Smooth muscle cell (in vitro differentiated cells): ENCODE results near the gene TCF4. TPM values are rescaled to one million over a fixed set of nuclear protein-coding genes. Genes with fewer than 3 reads are reported as not detected.

Experiments used
- DNase-seq: peaks from one replicate; lab custom pipeline; 2025; ENCODE audit not compliant: unreplicated experiment; lab: John Stamatoyannopoulos, UW
- H2AFZ ChIP-seq: fragments of 200-600 bp; sonication (generic); 2 replicates; pipeline ENCODE4 v1.6.0; 2016; ENCODE audit warnings: antibody characterized with exemption, low read depth, mild to moderate bottlenecking
- H3F3A ChIP-seq: fragments of 200-600 bp; sonication (generic); 2 replicates; pipeline ENCODE4 v1.6.0; 2017; ENCODE audit warnings: antibody characterized with exemption, low read depth
- H3K27ac ChIP-seq: fragments of 200-600 bp; sonication (generic); 2 replicates; pipeline ENCODE4 v1.5.1; 2016; ENCODE audit warnings: low read depth, mild to moderate bottlenecking
- H3K27me3 ChIP-seq: fragments of 200-600 bp; sonication (generic); 2 replicates; pipeline ENCODE4 v1.6.1; 2016; ENCODE audit warnings: low read depth, mild to moderate bottlenecking
- H3K36me3 ChIP-seq: fragments of 200-600 bp; sonication (generic); 2 replicates; pipeline ENCODE4 v1.5.1; 2016; ENCODE audit warnings: low read depth
- H3K4me1 ChIP-seq: fragments of 200-600 bp; sonication (generic); 2 replicates; pipeline ENCODE4 v1.5.1; 2016; ENCODE audit warnings: low read depth
- H3K4me2 ChIP-seq: fragments of 200-600 bp; sonication (generic); 2 replicates; pipeline ENCODE4 v1.6.0; 2016; ENCODE audit warnings: mild to moderate bottlenecking
- H3K4me3 ChIP-seq: fragments of 200-600 bp; sonication (generic); 2 replicates; pipeline ENCODE4 v1.5.1; 2016; ENCODE audit warnings: mild to moderate bottlenecking
- H3K79me2 ChIP-seq: fragments of 200-600 bp; sonication (generic); 2 replicates; pipeline ENCODE4 v1.6.0; 2016; ENCODE audit warnings: low read depth, mild to moderate bottlenecking
- H3K9ac ChIP-seq: fragments of 200-600 bp; sonication (generic); 2 replicates; pipeline ENCODE4 v1.6.0; 2016; ENCODE audit warnings: low read depth
- H3K9me3 ChIP-seq: fragments of 200-600 bp; sonication (generic); replicated peaks from 2 replicates; pipeline ENCODE4 v1.5.1; 2016; ENCODE audit warnings: low read depth
- H4K20me1 ChIP-seq: fragments of 200-600 bp; sonication (generic); 2 replicates; pipeline ENCODE4 v1.6.0; 2016; ENCODE audit warnings: low read depth
- WGBS: methylation state at CpG from one replicate; pipeline ENCODE4 v1.1.7; 2016; ENCODE audit warnings: low lambda C conversion rate; 5-methylcytosine and 5-hydroxymethylcytosine counted together
- polyA plus RNA-seq: library from polyadenylated mRNA; unstranded; fragments of >200 nt; fragmentation: Nextera tagmentation; extraction: Ambion mirVana; gene quantifications from 2 replicates; pipeline ENCODE4 v1.2.1, GENCODE V29; 2016
- total RNA-seq: library from RNA; depleted of rRNA; stranded (reverse); fragments of >200 nt; gene quantifications from 2 replicates; pipeline ENCODE4 v1.2.3, GENCODE V29; 2014
- TF ChIP-seq, protein P1 (sequence below): fragments of 200-600 bp; sonication (generic); IDR thresholded peaks from 2 replicates; pipeline ENCODE4 v1.5.1; 2017; ENCODE audit warnings: borderline replicate concordance, mild to moderate bottlenecking, antibody characterized with exemption; ENCODE audit not compliant: insufficient read depth, poor library complexity, severe bottlenecking

The TCF4 gene
- total and polyA plus RNA-seq, 2 experiments from 2014 or later: 105 to 120 TPM

- Histone ChIP-seq H3K9me3 (no peaks in the 10 kb centered on the region), H3K9ac (no peak overlapping the region), H3K4me2 (peak overlapping the region; percentile 17), H3K4me3 (no peak overlapping the region), H3K36me3 (no peaks in the 10 kb centered on the region), H3F3A (peaks cover 14% of the 10 kb centered on the region), H2AFZ (no peak overlapping the region), H3K27ac (no peak overlapping the region), H3K4me1 (peaks cover 12% of the 10 kb centered on the region), H3K27me3 (no peaks in the 10 kb centered on the region), H4K20me1 (no peaks in the 10 kb centered on the region), H3K79me2 (no peaks in the 10 kb centered on the region)
- TF ChIP-seq, protein P1, sequence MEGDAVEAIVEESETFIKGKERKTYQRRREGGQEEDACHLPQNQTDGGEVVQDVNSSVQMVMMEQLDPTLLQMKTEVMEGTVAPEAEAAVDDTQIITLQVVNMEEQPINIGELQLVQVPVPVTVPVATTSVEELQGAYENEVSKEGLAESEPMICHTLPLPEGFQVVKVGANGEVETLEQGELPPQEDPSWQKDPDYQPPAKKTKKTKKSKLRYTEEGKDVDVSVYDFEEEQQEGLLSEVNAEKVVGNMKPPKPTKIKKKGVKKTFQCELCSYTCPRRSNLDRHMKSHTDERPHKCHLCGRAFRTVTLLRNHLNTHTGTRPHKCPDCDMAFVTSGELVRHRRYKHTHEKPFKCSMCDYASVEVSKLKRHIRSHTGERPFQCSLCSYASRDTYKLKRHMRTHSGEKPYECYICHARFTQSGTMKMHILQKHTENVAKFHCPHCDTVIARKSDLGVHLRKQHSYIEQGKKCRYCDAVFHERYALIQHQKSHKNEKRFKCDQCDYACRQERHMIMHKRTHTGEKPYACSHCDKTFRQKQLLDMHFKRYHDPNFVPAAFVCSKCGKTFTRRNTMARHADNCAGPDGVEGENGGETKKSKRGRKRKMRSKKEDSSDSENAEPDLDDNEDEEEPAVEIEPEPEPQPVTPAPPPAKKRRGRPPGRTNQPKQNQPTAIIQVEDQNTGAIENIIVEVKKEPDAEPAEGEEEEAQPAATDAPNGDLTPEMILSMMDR: no peak
- WGBS: 27% methylated on average over 3 of the region's 3 CpGs
- DNase-seq: no peak
Observed at GRCh38 chr18:55189972-55190371, 398.0 kb downstream of the TCF4 start.

GRCh38 chr18:55186588-55186987, 401.4 kb downstream of the TCF4 start:
- Histone ChIP-seq H3K36me3 (no peaks in the 10 kb centered on the region), H3K4me2 (peak overlapping the region; percentile 58), H3K9me3 (no peaks in the 10 kb centered on the region), H3F3A (peaks cover 14% of the 10 kb centered on the region), H3K27ac (peak overlapping the region; percentile 84), H4K20me1 (no peaks in the 10 kb centered on the region), H3K27me3 (no peaks in the 10 kb centered on the region), H3K79me2 (no peaks in the 10 kb centered on the region), H3K9ac (no peak overlapping the region), H3K4me3 (no peak overlapping the region), H2AFZ (no peak overlapping the region), H3K4me1 (peaks cover 12% of the 10 kb centered on the region)
- TF ChIP-seq, protein P1: no peak
- no peak for DNase-seq

DNA sequence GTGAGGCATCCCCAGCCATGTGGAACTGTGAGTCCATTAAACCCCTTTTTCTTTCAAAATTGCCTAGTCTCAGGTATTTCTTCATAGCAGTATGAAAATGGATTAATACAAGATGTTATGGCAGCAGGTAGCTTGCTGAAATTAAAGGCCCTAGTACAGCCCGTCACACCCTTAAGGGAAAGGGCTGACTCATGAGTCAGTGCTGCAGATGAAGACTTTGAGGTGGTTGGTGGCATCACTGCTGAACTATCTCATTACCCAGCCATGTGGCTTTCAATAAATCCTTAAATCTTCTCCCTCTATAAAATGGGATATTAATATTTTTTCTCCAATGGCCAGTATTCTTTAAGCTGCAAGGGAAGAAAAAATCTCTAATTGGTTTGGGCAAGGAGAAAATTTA, 402.6 kb downstream of the TCF4 start:
- Histone ChIP-seq H2AFZ (no peak overlapping the region), H3K79me2 (no peaks in the 10 kb centered on the region), H3F3A (peaks cover 10% of the 10 kb centered on the region), H4K20me1 (no peaks in the 10 kb centered on the region), H3K9me3 (no peaks in the 10 kb centered on the region), H3K9ac (no peak overlapping the region), H3K36me3 (no peaks in the 10 kb centered on the region), H3K4me2 (peak overlapping the region; percentile 58), H3K27me3 (no peaks in the 10 kb centered on the region), H3K4me1 (peaks cover 11% of the 10 kb centered on the region), H3K27ac (peak overlapping the region; percentile 84), H3K4me3 (no peak overlapping the region)
- DNase-seq: no peak
- TF ChIP-seq, protein P1: no peak
- 11% methylated on average over 1 of the region's 1 CpG for WGBS

- Histone ChIP-seq H4K20me1 (no peaks in the 10 kb centered on the region), H3K4me1 (no peaks in the 10 kb centered on the region), H3K9ac (no peak overlapping the region), H3K4me2 (no peak overlapping the region), H3K36me3 (no peaks in the 10 kb centered on the region), H2AFZ (no peak overlapping the region), H3K27ac (no peak overlapping the region), H3K9me3 (no peaks in the 10 kb centered on the region), H3F3A (no peaks in the 10 kb centered on the region), H3K79me2 (no peaks in the 10 kb centered on the region), H3K27me3 (no peaks in the 10 kb centered on the region), H3K4me3 (no peak overlapping the region)
- TF ChIP-seq, protein P1: no peak
- DNase-seq: no peak
Observed at GRCh38 chr18:55179835-55180234, 408.2 kb downstream of the TCF4 start.
